KG1 (cell line): ENCODE measurements around the gene CCL18.
A peak's percentile ranks its signal among the peaks of the same experiment; 100 is the strongest.
"Not testable (repeated sequence)": the region's sequence is repeated elsewhere in the genome, so short reads cannot be mapped to it uniquely, and the experiment has no call there.

ENCODE experiments used
- DNase-seq: peaks from one replicate; lab custom pipeline; 2025; lab: John Stamatoyannopoulos, UW

Gene CCL18

GRCh38 chr17:36072431-36073121 lies 8.5 kb downstream of the CCL18 start:
- peak; percentile 19 for DNase-seq

DNA sequence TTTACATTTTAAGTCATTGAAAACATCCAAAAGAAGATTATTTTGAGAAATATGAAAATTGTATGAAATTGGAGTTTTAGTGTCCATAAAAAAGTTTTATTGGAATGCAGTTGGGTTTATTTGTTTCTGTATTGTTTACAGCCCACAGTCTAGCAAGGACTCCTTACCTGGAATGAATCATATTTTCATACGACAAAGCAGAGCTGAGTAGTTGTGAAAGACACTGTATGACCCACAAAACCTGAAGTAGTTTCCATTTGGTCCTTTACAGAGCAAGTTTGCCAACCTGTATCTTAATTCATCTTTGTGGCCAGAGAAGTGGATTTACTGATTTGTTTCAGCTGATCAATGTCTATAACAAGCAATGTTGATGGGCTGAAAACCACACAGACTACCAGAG lies 10.3 kb downstream of the CCL18 start:
- DNase-seq: no peak

GRCh38 chr17:36081681-36082471 lies 17.8 kb downstream of the CCL18 start:
- not testable (repeated sequence) for DNase-seq

DNA sequence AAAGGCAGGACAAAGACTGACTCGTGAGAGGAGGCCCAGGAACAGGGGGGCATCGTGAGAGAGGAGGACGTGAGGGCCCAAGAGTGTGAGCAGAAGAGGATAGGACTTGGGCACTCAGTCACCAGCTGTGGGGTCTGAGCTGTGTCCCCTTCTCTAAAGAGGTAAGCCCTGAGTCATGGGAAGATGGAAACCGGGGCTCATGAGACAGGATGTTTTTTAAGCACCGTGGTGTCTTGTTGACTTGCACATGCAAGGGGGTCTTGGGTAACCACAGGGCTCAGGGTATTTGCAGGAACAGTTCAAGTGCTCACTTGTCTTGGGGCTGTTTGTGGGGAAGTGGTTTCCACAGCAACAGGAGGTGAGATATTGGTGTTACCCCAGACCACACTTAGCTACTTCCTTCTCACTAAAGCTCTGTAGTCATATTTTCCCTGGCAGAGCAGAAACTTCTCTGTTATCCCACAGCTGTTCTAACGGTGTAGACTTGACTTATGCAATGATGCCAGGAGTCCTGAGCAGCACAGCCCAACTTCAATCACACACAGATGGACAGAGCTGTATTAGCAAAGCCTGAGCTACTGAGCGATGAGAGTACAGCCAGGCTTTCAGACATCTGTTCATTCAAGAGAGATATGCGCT lies 18.5 kb downstream of the CCL18 start:
- peak; percentile 77 for DNase-seq

DNA sequence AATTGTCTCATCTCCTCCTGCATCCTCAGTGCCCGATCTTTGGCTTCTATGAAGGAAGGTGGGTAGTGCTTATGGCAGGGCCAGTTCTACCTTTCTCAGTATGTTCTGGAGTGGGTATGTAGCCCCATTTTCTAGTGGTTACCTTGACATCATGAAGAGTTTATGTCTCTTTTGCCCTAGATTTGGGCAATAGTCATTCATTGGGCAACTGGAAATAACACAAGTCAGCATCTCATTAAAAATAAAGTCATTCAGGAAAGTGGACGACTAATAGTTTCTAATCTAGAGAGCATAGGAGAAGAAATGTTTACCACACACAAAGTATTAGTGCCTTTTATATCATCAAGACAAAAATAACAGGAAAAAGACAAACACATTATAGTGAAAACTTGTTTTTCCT lies 19.6 kb downstream of the CCL18 start:
- not testable (repeated sequence) for DNase-seq

DNA sequence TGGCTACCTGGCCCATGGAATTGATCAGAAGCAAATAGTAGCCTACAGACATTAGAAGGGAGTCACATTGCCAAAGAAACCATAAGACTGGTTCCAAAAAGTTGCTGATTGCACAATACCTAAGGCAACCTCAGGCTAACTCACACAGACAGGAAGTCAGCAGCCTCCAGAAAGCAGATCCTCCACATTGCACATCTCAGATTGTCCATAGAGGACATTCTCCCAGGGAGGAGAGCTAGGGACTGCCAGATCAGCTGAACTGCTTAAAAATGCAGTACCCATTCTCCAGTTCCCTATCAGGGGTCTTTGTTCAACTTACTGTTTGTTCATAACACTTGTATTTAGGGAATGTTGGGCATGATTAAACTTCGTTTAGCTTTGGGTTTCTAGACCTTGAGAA lies 21.7 kb downstream of the CCL18 start:
- peak; percentile 21 for DNase-seq

GRCh38 chr17:36086791-36087190 lies 22.7 kb downstream of the CCL18 start:
- DNase-seq: no peak

- not testable (repeated sequence) for DNase-seq
These were observed 23.4 kb downstream of the CCL18 start for GRCh38 chr17:36087471-36087870.

GRCh38 chr17:36087897-36088572 lies 24.0 kb downstream of the CCL18 start:
- not testable (repeated sequence) for DNase-seq

DNA sequence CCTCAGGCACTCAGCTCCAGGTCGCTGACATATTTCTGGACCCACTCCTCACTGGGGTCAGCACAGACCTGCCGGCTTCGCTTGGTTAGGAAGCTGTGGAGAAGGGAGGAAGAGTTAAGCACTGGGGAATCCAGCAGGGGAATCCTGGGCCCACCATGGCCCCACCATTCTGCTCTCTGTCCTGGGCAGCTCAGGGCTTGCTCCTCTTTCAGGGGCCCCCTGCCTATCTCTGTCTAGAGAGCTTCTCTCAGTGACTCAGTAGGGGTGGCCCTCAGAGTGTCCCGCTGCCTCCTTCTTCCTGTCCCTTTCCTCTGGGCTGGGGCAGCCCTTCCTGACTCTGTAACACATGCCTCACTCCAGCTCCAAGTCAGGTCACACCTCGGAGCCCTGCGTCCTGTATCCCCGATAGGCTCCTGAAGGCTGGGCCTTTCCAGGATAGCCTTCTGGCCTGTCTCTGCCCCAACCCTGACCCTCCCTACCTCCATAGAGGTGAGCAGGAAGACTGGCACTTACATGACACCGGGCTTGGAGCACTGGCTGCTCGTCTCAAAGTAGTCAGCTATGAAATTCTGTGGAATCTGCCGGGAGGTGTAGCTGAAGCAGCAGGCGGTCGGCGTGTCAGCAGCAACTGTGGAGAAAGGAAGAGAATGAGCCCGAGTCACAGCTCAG lies 24.7 kb downstream of the CCL18 start:
- DNase-seq: no peak

DNA sequence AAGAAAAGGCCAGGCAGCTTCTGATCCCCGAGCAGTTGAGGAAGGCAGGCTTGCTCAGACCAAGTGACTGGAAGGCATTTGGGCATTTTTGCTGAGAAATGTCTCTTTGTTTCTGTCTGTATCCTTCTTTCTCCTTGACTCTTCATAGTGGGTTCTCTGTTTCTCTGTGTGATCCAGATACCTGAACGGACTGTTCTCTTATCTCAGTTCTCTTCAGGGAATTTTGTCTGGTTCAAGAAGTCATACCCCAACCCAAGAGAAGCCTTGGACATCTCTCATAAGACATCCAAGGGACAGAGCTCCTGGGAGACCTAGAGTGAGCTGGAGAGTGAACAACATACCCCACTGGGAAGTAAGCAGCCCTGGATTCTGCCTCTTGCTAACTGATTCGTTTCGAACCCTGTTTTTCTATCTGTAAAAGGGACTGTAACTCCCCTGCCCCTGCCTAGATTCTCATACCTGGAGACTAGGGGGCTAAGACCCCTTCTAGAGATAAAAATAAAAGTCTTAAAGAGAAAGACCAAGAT lies 25.3 kb downstream of the CCL18 start:
- DNase-seq: no peak

DNA sequence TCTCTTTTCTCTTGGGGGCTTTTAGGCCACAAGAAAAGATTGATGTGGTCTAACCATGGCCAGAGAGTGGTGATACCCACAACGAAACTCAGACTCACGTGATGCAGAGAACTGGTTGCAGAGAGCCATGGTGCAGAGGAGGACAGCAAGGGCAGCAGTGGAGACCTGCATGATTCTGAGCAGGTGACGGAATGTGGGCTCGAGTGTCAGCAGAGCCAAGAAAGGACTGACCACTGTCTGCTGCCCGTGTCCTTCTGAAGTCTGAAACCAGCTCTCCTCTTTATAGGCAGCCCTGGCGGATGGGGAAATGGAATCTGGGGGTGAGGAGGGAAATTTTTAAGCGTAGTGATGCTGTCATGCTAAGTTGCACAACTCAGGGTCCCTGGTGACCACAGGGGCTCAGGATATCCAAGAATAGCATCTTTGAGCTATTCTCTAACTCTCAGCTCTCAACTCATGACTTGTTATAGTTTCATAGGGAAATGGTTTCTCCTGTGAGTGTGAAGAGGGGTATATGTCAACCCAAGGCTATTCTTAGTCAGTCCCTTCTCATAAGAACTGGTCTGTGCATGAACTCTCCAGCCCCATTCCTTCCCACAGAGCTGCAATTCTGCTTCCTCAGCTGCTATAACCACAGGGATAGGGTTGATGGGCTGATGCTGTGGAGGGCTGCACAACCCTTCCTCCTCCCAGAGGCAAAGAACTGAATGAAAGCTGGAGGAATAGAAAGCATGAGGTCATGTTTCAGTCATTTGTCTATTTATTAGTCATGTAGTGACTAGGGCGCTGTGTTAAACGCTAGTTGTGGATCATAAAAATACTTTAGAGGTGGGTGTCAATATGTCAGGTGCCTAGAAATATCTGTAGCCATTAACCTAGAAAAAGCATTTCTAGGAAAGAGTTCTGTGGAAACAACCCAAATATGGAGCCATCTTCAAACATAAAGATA lies 26.1 kb downstream of the CCL18 start, which contains the start of gene CCL3:
TSS of gene CCL3 (minus strand) at position 256 of the 949 bp plus-strand sequence. CDS start at position 171, 85 bp downstream.
- DNase-seq: no peak

- DNase-seq: no peak
These were observed 28.2 kb downstream of the CCL18 start for GRCh38 chr17:36092230-36092629.

DNA sequence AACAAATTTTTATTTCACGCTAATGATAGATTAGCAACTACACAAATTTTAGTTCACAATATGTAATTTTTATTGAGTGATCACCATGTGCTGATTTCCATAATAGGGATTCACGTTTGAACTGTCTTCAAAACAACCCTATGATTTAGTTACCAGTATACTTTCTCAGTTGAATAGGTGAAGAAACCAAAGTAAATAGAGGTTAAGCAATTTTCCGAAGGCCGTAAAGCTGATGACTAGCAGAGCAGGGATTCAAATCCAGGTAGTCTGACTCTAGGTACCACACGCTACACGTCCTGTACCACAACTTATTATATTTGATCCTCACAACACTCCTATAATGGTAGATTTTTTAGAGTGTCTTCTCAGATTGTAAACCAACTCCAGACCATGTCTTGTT lies 28.6 kb downstream of the CCL18 start:
- not testable (repeated sequence) for DNase-seq

- DNase-seq: no peak
These were observed 30.2 kb downstream of the CCL18 start for GRCh38 chr17:36094232-36094631.

- no peak for DNase-seq
These were observed 30.7 kb downstream of the CCL18 start for GRCh38 chr17:36094746-36095145.

- no peak for DNase-seq
These were observed 31.9 kb downstream of the CCL18 start for GRCh38 chr17:36095992-36096391.

GRCh38 chr17:36099004-36099403 lies 34.9 kb downstream of the CCL18 start:
- DNase-seq: not testable (repeated sequence)

GRCh38 chr17:36103401-36103975 lies 39.4 kb downstream of the CCL18 start, which contains the start of gene CCL4:
CCL4 (plus strand) TSS chr17:36103827; CDS start chr17:36103906, 79 bp downstream.
- not testable (repeated sequence) for DNase-seq

GRCh38 chr17:36104246-36104645 lies 40.2 kb downstream of the CCL18 start:
- not testable (repeated sequence) for DNase-seq
